Measurements from ENCODE around the gene GSN. TPM values are rescaled to one million over a fixed set of nuclear protein-coding genes. Genes with fewer than 3 reads are reported as not detected.
A peak's percentile ranks its signal among the peaks of the same experiment; 100 is the strongest.

Gene GSN
- total RNA-seq, 1 donor = 253 TPM

- no peak for DNase-seq (ENCODE audit: low read depth)
- no peak overlapping the region for H3K4me3 ChIP-seq (ENCODE audit: low read depth, low read length)
- TF ChIP-seq, protein P1, sequence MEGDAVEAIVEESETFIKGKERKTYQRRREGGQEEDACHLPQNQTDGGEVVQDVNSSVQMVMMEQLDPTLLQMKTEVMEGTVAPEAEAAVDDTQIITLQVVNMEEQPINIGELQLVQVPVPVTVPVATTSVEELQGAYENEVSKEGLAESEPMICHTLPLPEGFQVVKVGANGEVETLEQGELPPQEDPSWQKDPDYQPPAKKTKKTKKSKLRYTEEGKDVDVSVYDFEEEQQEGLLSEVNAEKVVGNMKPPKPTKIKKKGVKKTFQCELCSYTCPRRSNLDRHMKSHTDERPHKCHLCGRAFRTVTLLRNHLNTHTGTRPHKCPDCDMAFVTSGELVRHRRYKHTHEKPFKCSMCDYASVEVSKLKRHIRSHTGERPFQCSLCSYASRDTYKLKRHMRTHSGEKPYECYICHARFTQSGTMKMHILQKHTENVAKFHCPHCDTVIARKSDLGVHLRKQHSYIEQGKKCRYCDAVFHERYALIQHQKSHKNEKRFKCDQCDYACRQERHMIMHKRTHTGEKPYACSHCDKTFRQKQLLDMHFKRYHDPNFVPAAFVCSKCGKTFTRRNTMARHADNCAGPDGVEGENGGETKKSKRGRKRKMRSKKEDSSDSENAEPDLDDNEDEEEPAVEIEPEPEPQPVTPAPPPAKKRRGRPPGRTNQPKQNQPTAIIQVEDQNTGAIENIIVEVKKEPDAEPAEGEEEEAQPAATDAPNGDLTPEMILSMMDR (IDR thresholded peaks at IDR 0.05; ENCODE audit: insufficient read depth, low read length) = no peak
These were observed 16.9 kb downstream of the GSN start for GRCh38 chr9:121284733-121285451.

DNA sequence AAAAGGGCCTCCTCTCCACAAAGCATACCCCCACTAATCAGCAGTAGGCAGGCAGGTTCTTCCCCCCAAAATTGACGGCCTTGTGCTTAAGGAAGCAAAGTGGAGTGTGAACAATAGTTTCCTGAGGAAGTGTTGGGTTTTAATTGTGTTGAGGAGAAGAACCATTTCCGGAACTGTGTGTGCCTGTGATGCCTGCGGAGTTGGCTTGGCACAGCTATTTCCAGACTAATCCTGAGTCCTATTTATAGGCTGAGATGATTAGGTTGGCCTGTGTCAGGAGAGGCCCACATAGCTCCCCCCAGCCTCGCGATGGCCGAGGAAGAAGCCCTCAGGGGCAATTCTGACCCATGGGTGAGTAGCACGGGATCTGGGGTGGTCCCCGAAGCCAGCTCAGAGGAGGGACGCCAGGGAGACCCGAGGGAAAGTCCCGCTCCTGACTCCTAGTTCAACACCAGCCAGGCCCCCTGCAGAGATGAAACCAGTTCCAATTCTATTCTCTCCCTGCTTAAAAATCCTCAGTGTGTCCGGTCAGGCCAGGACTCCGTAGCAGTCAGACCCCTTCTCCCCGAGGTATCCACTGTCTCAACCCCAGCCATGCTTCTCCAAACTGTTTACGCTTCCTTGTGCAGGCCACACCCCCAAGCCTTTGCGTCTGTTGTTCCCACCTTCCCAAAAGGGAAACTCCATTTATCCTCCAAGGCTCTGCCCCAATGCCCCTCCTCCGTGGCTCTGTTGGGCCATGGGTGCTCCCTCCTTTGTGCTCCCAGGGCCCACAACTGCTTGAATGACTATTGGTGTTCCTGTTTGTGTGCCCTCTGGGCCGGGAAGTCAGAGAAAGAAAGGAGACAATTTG is 18.1 kb downstream of the GSN start:
- TF ChIP-seq, protein P1 (IDR thresholded peaks at IDR 0.05; ENCODE audit: insufficient read depth, low read length) = no peak
- H3K4me3 ChIP-seq (ENCODE audit: low read depth, low read length) = no peak overlapping the region
- peak; percentile 74 for DNase-seq (ENCODE audit: low read depth)

DNA sequence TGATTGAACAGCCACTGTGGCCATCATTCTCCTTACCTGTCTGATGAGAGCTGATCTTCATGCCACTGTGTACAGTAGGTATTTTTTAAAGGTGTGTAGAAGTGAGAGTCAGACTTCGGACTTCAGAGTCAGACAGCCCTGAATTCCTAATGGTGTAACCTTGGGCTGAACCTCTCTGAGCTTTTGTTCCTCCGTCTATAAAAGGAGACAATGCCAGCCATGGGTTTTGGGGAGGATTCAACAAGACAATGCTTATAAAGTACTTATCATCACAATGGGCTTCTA is 18.7 kb downstream of the GSN start:
- H3K4me3 ChIP-seq (ENCODE audit: low read depth, low read length) = peak overlapping the region; percentile 17
- TF ChIP-seq, protein P1 (IDR thresholded peaks at IDR 0.05; ENCODE audit: insufficient read depth, low read length) = no peak
- no peak for DNase-seq (ENCODE audit: low read depth)

DNA sequence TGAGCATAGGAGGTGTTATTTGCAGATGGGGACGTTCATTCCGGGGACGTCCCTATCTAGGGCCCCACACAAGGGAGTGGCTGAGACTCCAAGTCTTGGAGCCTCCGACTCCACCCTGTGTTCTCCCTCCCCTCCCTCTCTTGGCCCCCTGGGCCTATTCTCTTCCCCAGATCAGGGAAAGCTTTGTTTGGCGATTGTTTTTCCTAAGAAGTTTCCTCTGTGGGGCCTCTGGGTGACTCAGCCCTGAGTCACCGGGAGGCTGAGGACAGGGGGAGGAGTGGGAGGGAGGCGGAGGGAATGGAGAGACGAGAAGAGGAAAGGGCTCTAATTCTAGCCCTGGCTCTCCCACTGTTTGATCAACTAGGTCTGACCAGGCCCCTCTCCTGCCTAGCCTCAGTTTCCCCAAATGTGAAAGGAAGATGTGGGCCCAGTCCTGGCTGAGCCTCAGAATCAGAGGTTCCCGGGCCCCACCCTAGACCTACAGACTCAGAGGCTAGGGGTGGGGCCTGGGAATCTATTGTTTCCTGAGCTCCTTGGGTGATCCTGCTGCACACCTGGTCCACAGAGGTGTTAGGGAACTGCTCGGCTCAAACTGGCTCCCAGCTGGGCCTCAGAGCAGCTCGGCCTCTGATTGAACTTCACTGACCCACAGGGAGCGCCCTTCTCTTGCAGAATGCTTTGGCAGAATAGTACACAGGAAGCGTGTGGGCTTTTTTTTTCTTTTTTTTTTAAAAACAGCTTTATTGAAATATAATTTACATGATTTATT is 19.2 kb downstream of the GSN start:
- peak; percentile 96 for DNase-seq (ENCODE audit: low read depth)
- TF ChIP-seq, protein P1 (IDR thresholded peaks at IDR 0.05; ENCODE audit: insufficient read depth, low read length) = peak; percentile 34
- peak overlapping the region; percentile 35 for H3K4me3 ChIP-seq (ENCODE audit: low read depth, low read length)

DNA sequence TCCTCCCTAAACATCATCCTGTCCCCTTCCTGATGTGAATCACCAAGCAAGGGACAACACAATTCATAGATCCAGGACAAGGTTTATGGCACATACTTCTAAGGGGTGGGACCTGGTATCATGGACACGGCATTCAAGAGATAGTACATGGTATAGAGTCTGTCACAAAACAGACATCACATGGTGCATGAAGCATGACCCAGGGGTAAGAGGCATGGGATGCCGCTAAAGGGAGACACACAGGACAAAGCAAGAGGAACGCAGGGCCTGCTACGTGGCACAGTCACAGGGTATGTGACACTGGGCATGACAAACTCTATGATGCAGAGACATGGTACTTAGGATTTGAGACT is 20.7 kb downstream of the GSN start:
- peak overlapping the region; percentile 7 for H3K4me3 ChIP-seq (ENCODE audit: low read depth, low read length)
- TF ChIP-seq, protein P1 (IDR thresholded peaks at IDR 0.05; ENCODE audit: insufficient read depth, low read length) = no peak

GRCh38 chr9:121289026-121289771 is 21.2 kb downstream of the GSN start:
- H3K4me3 ChIP-seq (ENCODE audit: low read depth, low read length) = peak overlapping the region; percentile 7
- TF ChIP-seq, protein P1 (IDR thresholded peaks at IDR 0.05; ENCODE audit: insufficient read depth, low read length) = no peak
- peak; percentile 85 for DNase-seq (ENCODE audit: low read depth)

More for the DNA sequence above, 20.7 kb downstream of the GSN start:
- no peak for DNase-seq (ENCODE audit: low read depth)

All from fibroblast of the aortic adventitia (primary cell).